GM19455 (cell line): ENCODE results near the gene QKI.
"Not testable (repeated sequence)": the region's sequence is repeated elsewhere in the genome, so short reads cannot be mapped to it uniquely, and the experiment has no call there.

Experiments
- ATAC-seq: cut with Tn5 transposase; IDR thresholded peaks from one replicate; pipeline ENCODE4 v1.9.1; 2021; ENCODE audit not compliant: unreplicated experiment

The QKI gene

DNA sequence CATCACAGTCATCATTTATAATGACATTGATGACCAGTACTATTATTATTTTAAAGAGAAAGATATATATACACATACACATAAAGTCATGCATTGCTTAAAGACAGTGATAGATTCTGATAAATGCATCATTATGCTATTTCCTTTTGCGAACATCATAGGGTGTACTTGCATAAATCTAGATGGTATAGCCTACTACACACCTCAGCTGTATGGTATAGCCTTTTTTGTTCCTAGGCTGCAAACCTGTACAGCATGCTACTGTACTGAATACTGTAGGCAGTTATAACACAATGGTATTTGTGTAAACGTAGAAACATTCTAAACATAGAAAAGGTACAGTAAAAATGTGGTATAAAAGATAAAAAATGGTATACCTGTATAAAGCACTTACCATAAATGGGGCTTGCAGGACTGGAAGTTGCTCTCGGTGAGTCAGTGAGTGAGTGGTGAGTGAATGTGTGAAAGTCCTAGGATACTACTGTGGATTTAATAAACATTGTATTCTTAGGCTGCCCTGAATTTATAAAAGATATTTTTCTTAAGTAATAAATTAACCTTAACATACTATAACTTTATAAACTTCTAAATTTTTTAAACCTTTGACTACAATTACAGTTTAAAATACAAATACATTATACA, 23.9 kb downstream of the QKI start:
- ATAC-seq, result no peak

DNA sequence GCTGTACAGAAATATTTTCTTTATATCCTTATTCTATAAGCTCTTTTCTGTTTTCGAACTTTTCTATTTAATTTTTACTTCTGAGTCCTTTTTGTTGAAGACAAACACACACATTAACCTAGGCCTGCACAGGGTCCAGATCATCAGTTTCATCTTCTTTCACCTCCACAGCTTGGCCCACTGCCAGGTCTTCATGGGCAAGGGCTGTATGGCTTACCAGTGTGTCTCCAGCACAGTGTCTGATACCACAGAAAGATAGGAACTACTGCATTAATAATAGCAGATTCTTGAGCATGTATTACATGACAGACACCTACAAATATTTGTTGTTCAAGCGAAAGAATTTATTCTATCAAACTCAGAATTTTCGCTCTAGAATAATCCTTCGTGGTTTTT, 24.4 kb downstream of the QKI start:
- no peak for ATAC-seq

DNA sequence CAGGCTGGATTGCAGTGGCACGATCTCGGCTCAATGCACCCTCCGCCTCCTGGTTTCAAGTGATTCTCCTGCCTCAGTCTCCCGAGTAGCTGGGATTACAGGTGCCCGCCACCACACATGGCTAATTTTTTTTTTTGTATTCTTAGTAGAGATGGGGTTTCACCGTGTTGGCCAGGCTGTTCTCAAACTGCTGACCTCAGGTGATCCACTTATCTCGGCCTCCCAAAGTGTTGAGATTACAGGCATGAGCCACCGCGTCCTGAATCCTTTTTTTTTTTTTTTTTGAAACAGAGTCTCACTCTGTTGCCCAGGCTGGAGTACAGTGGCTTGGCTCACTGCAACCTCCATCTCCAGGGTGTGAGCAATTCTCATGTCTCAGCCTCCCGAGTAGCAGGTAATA, 24.9 kb downstream of the QKI start:
- ATAC-seq, result not testable (repeated sequence)

DNA sequence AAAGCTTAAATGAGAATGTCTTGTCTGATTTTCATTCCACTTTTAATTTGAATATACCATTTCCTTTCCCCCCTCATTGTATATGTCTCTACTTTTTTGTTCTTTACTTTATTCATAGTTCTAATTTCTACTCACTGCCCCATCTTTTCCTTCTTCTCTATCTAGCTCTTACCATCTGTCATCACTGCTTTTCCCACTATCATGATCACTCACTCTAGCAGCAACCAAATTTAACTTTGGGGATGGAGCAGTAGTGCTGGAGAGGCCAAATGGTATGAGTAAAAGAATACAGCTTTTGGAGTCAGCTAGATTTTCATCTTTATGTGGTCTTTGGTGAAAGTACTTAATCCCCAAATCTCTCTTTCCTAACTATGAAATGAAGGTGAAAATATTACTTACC, 25.5 kb downstream of the QKI start:
- no peak for ATAC-seq

DNA sequence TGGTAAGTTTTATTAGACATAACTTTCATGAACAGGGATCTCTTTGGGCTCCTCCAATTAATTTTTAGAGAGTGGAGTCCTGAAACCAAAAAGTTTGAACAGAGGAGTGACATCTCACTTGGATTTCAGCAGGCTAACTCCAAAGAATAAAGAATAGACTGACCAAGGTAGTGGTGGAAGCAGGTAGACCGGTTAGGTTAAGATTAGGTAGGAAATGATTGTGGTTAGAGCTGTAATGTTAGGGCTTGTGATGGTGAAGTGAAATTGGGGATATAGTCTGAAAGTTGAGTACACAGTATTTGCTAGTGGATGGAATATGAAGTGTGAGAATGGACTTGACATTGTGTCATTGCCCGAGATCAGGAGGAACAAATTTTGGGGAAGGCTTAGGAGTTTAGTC, 27.8 kb downstream of the QKI start:
- ATAC-seq, result no peak

DNA sequence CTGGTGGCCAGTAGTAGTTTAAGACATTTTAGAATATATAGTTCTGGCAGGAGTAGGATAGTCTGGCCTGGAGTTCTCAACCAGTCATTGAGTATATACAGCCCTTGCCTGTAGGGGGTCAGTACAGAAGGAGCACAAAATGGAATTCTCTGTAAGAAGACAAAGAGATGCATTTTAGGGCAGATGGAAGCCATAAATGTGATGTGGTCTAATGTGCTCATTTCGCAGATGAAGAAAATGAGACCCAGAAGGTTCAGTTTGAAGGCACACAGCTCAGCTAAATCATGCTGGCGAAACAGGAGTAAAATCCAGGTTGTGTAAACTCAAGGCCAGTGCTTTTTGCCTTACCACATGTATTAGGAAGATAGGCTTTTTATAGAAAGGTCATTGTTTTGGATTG, 29.6 kb downstream of the QKI start:
- ATAC-seq, result no peak

DNA sequence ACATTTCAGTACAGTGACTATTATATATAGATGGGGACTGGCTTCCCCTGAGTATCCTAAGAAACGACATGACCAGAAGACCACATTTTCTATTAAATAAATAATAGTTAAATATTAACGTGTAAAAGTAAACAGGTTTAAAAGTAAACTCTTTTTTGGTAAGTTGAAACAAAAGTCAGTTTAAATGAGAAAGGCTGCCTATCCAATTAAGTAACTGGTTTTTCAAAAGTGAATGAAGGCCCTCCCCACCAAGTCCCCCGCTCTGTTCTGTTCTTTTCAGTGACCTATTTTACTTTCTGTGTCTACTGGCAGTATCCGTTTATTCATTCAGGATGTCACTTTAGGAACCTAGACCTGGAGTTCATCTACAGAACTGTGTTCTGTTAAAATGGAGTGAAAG, 32.0 kb downstream of the QKI start:
- no peak for ATAC-seq

DNA sequence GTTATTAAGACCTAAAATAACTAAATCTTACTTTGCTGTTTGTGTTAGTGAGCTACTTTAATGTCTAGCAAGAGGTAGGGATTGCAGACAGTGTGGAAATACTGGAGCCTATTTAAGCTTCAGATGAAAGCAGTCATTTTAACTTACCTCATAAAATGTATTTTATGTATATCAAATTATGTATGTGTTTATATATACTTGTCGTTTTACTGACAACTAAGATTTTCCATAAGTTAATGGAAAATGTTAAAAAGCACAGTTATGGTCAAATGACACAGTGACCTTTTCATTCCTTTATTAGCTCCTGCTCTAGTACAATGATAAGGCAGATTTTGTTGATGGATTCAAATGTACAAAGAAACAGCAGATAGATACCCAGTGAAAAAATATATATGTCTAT, 34.6 kb downstream of the QKI start:
- no peak for ATAC-seq

DNA sequence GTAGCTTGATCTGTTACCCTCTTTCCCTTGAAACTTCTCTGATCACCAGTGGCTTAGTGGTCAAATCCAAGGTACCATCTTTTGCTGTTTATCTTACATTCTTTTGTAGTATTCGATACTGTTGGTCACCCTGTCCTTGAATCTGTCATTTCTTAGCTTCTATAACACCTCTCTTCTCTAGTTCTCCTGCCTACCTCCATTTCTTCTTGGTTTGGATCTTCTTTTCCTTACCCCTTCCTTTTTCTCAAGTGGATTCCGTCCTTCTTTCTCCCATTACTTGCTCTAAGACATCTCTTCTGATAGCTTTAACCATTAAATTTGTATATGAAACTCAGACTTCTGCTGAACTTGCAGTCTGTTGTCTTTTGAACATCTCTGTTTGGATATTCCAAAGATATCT, 39.9 kb downstream of the QKI start:
- ATAC-seq, result no peak

DNA sequence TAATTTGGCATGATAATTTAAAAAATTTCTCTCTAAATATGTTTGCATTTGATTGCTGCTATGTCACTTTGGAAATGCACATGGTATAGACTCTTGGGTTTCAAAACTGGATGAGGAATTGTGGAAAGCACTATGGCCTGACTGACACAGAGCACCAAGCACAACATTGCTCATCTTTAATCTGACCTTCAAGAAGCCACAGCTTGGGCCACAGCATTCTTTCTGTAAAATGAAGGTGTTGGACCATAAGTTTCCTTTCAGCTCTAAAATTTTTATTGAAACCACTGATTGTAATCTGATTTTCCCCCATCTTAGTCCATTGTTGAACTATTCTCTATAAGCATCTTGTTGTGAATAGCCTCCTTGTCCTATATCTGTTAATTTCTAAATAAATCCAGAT, 41.0 kb downstream of the QKI start:
- ATAC-seq, result no peak

DNA sequence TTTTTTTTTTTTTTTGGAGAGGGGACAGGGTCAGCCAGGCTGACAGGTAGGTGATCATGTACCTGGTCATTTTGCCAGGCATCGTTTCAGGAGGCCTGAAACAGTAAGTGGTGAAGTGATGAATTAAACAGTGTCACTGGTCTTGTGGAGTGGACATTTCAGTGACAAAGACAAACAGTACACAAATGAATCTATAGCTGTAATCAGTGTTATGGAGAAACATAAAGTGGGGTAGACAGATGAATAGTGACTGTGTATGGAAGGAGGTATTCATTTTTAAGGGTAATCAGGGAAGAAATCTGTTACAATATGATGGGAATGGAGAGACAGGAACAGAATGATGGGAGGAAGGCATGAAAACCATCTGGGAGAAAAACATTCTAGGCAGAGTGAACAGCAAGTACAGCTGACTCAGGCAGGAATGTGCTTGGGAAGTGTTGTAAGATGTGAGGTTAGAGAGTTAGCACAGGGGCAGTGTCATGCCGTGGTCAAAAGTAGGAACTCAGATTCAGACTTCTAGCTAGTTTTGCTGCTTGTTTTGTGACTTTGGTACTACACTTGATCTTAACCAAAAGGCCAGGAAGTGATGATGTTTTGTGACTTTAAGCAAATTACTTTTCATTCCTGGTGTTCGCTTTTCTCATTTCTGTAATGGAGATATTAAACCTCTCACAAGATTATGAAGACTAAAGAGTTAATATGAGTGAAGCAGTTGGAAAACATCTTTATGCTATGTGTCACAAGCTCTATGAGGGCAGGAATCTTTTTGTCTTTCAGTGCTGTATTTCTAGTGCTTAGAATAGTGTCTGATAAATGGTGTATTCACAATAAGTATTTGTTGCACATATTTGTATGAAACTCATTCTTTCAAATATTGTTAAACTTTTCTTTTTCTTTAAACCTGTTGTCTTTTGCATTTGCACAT, 43.4 kb downstream of the QKI start:
- no peak for ATAC-seq

DNA sequence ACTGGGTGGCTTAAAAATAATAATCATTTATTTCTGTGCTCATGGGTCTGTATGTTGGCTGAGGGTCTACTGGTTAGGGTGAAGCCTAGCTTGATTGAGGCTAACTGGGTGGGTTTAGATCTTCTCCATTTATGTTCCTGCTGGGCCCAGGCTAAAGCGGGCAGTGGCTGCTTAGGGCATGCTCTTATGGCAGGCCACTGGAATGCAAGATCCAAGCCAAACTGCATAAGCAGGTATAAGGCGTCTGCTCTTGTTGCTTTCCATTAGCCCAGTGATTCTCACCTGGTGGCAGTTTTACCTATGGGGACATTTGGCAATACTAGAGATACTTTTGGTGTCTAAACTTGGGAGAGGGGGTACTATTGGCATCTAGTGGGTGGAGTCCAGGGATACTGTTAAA, 44.5 kb downstream of the QKI start:
- no peak for ATAC-seq

DNA sequence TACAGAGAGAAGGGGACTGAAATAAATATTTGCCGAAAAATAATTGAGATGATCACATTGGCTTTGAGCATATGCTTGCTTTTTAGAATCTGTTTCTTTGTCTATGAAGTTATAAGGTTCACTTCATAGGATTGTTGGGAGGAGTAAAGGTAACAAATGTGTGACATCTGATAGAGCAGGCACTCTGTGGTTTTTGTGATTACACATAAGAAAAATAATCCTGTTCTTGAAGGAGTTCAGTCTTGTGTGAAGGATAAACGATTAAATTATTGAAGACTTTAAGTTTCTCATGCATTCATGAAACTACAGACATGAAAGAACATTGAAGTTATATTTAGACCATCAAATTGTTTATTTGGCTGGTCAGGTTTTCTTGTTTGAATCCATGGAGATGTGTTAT, 45.0 kb downstream of the QKI start:
- ATAC-seq, result no peak

DNA sequence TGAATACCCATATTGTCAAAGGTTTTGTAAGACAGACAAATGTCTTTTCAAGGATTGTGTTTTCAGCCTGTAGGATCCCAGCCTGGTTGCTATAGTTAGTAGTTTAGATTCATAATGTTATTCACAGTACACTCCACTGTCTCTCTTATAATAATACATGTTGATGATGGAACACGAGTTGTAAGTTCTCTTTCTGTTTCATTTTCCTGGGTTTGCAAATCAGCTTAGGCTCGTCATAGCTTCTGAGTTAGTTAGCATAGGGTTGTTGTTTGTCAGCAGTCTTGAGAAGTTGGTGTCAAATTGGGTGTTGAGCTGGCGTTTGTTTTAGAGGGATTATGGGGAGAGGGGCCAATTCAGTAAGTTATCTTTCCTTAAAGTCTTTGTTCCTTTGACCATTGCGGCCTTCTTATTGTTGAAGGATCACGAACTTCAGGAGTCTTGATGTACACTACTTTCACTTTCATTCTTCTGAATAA, 45.8 kb downstream of the QKI start:
- peak; percentile 73 for ATAC-seq

DNA sequence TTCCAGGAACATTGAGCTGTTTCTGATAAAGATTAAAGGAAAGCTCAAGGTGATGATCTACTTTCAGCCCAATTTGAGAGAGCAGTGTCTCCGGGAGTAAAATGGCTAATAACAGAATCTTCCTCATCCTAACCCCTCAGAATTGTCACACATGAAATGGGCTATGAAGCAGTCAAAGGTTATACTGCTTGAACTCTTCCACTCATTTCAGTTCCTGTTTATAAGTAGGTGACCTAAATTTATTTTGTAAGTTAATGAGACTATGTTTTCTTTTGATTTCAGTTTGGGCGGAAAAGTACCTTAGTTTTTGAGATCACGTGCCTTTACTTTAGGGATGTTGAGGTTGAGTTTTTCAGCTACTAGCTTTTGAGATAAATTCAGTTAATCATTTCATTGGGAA, 47.2 kb downstream of the QKI start:
- ATAC-seq, result no peak

DNA sequence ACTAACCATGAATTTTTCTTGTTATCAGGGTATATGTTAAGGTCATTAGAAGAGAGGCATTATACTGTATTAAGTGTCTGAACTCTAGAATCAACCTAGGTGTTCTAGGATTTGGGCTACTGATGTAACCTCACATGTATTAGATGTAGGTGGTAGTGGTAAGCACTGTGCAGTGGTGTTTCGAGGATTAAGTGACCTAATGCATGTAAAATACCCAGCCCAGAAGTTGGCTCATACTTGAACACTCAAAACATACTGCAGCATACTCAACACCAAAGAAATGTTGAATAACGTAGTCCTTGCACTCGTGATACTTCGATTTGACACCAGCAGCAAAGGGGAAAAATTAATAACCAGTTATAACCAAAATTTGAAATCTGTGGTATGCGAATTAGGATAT, 48.7 kb downstream of the QKI start:
- no peak for ATAC-seq

DNA sequence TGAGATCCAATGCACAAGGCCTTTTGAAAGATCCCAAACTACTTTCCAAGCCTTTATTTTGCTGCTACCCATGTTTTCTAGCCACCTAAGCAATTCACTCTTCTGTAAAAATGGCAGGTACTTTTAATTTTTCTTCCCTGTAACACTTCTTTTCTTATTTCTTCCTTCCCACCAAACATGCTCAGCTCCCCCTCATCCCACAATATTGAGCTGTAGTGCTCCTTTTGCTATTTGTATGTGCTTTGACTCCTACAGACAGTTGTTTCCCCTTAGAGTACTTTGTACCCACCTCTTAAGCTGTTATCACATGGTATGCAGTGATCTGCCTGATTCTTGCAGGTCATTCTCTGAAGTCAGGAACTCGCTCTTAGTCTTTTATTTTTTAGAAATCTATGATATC, 49.3 kb downstream of the QKI start:
- no peak for ATAC-seq

DNA sequence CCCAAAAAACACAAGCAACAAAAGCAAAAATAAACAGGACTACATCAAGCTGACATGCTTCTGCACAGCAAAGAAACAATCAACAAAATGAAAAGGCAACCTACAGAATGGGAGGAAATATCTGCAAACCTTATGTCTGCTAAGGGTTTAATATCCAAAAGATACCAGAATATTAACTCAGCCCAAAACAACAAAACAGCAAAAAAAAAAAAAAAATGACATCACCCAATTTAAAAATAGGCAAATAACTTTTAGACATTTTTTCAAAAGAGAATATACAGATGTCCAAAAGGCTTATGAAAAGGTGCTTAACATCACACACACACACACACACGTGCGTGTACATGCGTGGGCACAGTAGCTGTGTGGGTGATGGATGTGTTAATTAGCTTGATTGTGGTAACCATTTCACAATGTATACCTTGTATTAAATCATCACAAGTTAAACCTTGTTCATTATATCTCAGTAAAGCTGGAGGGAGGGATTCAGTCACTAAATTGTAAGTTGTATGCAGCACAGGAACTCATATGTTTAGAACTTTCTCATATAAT, 52.4 kb downstream of the QKI start:
- no peak for ATAC-seq

DNA sequence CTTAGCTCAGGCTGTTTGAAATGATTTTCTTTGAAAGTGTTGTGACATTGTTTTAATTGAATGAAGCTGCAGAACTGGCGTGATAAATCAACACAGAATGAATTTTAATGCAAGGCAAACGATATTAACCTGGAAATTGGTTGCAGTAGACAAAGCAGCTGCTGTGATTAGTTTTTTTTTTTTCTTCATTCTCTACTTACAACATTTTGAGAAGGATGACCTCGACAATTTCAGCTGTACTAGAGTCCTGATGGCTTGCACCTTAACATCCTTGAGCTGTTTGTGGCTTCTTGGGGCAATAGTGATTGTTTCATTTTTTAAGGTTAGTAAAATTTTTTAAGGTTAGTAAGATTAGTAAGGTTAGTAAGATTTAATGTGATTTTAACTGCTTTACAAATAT, 54.2 kb downstream of the QKI start:
- no peak for ATAC-seq

DNA sequence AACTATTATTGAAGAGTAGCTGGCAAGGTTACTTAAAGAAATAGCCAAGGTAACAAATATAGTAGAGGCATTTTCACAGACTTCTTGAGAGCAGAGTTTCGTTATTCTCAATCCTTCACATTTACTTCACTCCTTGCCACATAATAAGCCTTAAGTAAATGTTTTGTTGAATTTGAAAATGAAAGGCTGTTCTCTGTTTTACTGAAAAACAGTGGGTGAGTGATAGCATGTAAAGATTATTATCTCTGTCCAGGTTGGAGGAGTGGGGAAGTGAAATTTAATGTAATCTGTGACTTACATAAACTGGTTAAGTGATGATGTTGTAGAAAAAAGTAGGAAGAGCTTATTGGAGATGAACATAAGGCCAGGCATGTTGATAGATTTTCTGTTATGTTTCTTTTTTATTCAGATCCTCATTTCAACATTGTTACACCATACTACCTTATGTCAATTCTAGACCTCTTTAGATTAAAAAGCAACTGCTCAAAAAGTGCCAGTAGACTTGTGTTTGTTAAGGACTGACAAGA, 55.0 kb downstream of the QKI start:
- no peak for ATAC-seq

DNA sequence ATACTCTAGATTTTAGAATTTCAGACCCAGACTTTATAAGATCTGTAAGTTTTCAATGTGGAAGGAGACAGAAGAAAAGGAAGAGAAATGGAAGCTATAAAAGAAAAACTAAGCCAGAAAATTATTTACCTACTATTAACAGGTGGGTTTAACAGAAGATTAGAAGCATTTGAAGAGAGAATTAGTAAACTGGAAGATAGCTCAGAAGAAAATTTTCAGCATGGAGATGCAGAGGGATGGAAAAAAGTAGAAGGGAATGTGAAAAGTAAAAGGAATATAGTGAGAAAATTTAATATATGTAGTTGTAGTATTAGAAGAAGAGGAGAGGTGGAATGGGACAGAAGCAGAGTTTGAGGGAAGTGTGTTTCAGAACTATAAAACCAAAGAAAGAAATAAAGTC, 56.1 kb downstream of the QKI start:
- no peak for ATAC-seq

DNA sequence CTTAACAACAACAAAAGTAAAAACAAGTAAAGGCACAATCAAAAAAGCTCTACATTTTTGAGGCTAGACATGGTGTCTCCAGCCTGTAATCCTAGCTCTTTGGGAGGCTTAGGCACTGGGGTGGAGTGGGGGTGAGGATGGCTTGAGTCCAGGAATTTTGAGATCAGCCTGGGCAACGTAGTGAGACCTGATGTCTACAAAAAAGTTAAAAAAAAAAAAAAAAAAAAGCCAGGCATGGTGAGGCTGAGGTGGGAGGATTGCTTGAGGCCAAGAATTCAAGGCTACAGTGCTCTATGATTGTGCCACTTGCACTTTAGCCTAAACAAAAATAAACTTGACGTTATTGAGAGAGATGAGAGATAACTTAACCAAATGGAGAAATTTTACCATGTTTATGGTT, 60.1 kb downstream of the QKI start:
- no peak for ATAC-seq
